HG03108 (cell line): ENCODE measurements around the gene NUP42.
"Not testable (repeated sequence)": the region's sequence is repeated elsewhere in the genome, so short reads cannot be mapped to it uniquely, and the experiment has no call there.

Experiments used
- ATAC-seq: cut with Tn5 transposase; IDR thresholded peaks from one replicate; pipeline ENCODE4 v1.9.1; 2021; ENCODE audit warnings: moderate library complexity; ENCODE audit not compliant: unreplicated experiment

NUP42 gene

DNA sequence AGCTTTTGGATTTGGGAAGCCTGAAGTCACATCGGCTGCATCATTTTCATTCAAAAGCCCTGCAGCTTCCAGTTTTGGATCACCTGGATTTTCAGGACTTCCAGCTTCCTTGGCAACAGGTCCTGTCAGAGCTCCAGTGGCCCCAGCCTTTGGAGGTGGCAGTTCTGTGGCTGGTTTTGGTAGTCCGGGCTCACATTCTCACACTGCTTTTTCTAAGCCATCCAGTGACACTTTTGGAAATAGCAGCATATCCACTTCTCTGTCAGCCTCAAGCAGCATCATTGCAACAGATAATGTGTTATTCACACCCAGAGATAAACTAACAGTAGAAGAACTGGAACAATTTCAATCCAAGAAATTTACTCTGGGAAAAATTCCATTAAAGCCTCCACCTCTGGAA lies 18.5 kb downstream of the NUP42 start:
- ATAC-seq: no peak

DNA sequence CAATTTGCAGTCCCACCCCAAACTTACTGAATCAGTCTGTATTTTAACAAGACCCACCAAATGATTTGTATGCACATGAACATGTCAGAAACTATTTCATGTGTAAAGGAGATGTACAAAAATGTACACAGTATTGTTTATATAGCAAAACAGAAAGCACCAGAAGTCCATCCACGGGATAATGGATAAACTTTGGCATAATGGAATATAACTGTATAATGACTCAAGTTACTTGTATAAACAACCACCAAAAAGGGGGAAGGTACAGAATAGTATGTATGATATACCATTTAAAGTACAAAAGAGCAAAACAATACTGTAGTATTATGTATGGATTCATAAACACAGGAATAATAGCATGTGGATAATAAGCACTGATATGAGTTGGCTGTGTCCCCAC lies 22.4 kb downstream of the NUP42 start:
- ATAC-seq: no peak

DNA sequence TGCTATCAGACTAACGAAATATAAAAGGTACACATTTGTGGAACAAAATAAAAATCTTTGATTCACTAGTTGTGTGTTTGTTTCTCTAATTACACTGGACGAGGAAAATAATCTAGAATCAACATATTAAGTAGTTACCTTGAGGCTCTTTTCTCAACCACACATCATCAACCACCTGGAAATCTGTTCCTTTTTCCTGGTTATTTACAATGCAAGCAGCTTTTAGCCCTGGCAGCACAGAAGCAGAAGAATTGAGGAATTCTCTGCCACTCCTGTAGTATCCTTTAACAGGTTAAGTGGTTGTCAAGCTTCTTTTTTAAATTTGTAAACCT lies 23.7 kb downstream of the NUP42 start:
- no peak for ATAC-seq

DNA sequence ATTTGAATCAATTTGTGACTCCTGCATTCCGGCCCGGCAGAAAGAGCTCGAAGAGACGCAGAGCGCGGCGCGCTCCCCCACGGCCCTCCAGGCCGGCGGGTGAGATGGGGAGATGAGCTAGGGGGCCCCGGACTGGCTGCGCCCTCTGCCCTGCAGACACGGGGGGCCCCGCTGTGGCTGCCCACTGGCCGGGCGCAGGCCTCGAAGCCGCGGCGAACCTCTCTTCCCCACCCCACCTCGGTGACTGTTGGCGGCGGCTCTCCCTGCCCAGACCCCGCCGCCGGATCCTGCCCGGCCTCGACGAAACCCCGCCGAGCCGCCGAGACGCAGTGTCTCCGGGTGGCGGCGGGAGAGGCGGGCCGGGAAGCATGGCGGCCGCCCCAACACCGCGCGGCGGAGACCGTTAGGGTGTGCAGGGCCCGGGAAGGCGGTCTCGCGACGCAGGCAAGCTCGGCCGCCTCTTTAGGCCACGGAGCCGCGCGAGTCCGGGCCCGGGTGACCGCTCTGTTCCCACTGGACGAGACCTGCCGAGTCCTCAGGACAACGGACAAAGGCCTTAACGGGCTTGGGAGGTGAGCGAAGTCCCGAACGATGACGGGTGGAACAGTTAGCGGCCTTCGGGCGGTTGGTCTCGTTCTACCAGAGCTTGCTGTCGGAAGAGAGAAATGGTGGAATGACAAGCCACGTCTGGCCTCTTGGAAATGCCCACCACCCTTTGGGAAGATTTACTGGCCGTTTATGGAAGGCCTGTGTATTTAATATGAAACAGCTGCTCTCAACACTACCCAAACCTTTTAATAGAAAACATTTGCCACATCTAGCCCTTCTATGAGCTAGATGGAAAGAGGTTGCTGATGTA lies 24.3 kb downstream of the NUP42 start:
- no peak for ATAC-seq

DNA sequence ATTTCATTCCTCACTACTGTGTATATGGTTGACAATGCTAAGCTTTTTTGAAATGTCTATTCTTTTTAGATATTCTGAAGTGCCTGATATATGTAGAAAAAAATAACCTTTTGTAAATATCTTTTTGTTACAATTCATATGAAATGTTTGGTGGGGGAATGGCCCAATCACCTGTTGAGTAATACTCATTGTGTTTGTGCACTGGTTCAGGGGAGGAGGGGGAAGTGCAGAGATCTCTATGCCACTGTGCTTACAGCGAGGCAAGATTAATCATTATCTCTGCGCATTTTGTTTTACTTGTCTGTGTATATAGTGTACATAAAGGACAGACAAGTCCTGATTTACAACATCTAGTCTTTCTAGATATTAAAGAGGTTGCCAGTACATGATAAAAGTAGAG lies 25.2 kb downstream of the NUP42 start:
- ATAC-seq: no peak

DNA sequence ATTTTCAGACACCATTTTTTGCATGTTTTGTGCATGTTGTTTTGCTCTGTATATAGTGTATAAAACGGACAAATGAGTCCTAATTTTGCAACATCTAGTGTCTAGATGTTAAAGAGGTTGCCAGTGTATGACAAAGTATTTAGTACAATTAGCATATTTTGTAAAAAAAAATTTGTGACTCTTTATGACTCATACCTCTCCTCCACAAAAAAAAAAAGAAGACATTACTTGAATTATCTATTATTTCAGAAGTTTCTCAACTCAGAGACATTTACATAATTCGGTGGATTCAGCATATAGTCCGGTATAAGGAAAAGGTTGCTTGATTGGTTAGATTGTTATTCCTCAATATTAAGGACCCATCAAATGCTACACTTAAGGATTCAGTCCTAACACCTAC lies 26.0 kb downstream of the NUP42 start:
- ATAC-seq: no peak

DNA sequence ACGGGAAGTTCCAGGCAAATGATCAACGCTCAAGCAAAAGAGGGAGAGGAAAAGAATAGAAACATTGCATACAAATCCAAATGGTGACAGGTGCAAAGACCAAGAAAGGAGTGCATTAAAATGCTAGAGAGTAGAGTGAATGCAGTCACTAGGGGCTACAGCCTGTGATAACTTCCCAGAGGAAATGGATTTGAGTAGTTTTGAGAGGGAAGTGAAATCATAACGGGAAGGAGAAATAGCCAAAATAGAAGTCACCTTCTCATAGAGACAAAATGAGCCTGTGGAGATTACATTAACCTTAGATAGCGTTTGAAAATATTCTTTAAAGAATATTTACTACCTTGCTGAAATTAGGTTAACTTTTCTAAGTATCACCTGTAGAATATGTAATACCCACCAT lies 26.5 kb downstream of the NUP42 start:
- no peak for ATAC-seq

DNA sequence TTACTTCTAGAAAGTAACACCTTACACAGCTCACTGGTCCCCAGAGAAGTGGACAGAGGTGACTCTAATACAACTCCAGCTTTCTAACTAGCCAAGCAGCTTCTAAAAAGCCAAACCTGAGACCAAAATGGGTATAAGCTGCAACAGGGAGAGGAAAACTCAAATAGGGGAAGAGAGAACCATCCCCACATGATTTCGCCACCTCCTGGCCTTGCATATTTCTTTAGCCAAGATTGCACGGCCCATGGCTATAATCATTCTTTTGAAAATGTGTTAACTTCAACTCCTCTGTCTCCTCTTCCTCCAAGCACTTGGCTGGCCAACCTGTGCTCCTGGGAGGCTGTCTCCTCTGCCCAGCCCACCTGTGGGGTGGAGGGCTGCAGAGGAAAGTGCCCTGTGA lies 28.7 kb downstream of the NUP42 start:
- ATAC-seq: no peak

DNA sequence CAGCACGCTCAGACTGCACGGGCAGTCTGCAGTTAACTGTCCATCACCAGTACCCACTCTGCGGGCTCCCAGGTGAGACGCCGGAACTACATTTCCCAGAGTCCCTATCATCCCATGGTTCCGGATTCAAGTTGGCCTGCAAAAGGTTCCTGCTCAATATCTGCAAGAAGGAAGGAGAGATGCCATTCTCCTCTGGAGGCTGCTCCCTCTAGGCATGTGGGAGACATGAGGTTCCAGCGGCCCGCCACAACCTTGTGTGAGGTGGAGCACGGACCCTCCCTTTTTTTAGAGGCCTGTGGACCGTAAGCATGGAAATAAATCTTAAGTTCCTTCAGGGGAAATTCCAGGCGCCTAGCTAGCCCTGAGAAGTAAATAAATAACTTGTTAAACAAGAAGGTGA lies 29.7 kb downstream of the NUP42 start:
- no peak for ATAC-seq

DNA sequence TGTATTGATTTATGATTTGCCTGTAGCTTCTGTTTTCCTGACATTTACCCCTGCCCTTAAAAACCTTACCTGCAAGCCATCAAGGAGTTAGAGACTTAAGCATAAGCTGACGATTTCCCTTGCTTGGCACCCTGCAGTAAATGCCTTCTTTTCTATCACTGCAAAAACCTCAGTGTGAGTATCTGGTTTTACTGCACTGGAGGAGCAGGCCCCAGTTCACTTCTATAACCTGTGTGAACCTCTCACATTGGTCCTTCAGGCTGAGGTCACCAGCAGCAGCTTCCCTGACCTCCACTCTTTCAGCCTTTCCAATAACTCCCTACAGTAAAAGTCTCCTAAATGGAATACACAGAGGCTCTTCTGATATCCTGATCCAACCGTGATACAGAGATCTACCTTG lies 30.5 kb downstream of the NUP42 start:
- no peak for ATAC-seq

DNA sequence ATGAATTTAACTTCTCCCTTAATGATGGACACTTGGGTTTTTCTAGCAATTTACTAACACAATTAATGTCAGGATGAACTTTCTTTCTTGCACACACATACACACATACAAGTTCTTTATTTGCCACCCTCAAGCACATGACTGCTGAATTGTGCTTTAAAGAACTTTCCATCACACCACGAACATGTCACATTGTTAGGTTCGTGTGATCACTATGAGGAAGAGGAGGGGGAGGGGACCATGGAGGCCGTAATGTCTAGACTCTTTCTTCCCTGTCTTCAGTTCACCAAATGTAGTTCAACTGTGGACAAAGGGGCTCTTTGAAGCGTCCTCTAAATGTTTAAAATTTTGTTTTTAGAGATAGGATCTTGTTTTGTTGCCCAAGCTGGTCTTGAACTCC lies 31.0 kb downstream of the NUP42 start:
- no peak for ATAC-seq

DNA sequence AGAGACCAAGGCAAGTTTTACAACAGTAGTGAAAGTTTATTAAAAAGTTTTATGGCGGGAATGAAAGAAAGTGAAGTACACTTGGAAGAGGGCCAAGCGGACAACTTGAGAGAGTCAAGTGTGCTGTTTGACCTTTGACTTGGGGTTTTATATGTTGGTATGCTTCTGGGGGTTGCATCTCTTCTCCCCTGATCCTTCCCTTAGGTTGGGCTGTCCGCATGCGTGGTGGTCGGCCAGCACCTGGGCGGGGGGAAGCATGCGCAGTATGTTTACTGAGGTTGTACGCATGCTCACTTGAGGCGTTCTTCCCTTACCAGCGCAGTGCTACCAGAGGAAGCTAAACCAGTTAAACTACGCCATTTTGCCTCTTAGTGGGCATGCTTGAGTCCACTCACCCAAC lies 31.9 kb downstream of the NUP42 start:
- ATAC-seq: no peak

DNA sequence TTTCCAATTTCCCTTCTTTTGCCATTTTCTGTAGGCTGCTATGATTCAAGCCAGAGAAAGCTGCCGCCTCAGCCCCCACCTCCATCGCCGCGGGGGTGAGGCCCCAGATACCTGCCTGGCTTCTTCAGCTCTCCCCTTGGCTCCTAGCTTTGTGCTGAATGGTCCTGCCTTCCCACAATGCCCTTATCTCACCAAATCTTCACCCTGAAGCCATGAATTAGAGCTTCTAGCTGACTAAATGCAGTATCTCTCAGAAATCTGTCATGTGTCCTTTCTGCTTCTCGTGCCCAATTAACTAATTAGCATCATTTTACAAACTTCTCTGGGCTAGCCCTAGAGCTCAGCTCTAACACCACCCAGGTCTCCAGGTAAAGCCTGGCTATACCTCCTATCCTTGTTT lies 32.6 kb downstream of the NUP42 start:
- ATAC-seq: no peak

DNA sequence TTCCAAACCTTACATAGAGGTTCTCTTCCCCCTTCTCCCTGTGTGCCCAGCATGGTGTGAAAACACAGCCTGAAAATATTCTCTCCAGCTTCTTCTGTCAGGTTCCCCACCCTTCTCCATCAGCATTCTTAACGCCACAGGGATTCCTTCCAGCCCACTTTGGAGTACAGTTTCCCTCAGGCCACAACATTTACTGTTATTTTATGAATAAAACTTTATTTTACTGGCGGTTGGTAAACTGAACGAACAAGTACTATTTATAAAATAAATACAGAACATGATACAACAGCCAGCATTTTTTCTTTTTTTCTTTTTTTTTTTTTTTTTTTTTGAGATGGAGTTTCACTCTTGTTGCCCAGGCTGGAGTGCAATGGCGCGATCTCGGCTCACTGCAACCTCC lies 33.1 kb downstream of the NUP42 start:
- ATAC-seq: no peak

DNA sequence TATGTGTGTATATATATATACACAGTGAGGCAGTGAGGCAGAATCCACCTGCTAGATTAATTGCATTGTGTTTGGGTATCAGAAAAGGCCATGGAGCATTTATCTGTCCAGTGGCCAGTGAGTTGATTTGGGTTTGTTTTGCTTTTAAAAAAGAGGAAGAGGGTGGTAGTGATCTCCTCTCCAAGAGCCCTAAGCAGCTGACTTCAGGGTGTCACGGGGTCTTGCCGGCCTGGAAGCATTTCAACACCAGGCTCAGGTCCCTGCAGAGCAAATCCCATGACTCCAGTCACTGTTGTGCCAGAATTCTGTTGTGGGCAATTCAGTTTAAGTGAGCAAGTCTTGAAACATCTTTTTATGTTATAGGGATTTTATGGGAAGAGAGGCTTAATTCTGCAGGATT lies 34.2 kb downstream of the NUP42 start:
- no peak for ATAC-seq

DNA sequence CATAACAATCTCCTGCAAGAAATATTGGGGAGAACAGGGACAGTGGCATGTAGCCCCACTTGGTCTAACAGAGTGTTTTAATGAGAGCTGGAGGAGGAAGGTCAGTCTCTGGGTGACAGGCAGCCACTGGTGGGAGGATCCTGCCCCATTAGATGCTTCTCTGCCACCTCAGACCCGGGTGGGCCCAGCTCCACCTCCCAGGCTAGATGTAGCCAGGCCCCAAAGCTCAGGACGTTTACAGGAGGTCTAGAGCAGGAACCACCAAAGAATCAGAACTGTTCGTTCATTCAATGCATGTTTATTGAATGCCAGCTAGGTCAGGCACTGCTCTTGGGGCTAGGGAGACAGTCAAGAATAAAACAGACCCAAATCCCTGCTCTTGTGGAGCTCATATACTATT lies 36.3 kb downstream of the NUP42 start:
- ATAC-seq: no peak

DNA sequence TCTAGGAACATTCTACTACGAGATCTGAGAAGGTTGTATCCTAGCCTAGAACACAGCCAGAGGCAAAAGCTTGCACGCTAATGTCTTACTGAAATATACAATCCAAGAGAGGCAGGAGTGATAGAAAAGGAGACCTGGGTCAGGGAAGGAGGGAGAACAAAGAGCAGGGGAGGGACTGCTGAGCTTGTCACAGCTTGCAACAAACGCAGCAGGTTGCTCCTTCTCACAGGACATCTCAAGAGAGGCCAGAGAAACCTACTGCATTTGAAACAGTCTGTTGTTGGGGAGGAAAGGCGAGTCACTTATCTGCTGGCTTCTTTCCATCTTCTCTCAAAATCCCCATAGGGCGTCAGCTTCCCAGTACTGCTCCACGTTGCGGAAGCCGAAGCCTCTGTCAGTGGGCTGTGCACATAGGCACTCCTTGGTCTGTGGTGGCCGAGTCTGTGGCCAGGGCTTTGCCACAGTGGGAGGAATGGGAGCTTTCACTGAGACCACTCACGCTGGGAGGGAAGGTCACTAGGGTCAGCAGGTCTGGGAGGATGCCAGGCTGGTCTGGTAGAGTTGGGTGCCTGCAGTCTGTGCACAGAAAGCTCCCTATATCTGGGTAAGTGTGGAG lies 39.0 kb downstream of the NUP42 start:
- no peak for ATAC-seq

DNA sequence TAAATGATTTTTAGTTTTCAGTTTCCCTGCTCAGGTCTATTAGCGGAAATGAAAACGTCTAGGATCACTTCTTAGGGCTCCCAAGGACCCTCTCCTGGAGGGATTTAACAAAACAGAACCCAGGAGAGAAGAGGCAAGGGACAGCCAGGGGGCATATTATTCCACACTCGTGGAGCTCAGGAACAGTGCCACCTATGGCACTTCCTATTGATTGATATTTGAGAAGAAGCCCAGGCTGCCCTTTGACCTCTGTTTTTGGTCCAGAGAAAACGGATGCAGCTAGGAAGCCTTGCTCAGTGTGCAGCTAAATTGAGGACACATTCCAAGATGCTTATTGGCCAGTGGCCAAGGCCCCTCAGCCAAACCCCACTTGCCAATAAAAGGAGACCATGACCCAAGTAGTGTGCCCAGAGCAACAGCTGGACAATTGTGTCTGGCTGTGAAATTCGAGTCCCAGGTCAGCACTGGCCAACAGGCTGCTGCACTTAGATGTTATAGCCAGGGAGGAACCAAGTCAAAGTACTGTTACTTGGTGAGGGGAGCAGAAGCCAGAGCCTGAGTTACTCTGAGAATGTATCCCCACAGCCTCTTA lies 40.7 kb downstream of the NUP42 start:
- ATAC-seq: no peak

DNA sequence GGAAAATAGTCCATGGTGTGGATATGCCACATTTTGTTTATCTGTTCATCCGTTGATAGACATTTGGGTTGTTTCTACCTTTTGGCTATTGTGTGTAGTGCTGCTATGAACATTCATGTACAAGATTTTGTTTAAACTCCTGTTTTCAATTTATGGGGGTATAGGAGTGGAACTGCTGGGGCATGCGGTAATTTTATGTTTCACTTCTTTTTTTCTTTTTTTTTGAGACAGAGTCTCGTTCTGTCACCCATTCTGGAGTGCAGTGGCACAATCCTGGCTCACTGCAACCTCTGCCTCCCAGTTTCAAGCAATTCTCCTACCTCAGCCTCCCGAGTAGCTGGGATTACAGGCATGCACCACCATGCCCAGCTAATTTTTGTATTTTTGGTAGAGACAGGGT lies 42.5 kb downstream of the NUP42 start:
- ATAC-seq: not testable (repeated sequence)

DNA sequence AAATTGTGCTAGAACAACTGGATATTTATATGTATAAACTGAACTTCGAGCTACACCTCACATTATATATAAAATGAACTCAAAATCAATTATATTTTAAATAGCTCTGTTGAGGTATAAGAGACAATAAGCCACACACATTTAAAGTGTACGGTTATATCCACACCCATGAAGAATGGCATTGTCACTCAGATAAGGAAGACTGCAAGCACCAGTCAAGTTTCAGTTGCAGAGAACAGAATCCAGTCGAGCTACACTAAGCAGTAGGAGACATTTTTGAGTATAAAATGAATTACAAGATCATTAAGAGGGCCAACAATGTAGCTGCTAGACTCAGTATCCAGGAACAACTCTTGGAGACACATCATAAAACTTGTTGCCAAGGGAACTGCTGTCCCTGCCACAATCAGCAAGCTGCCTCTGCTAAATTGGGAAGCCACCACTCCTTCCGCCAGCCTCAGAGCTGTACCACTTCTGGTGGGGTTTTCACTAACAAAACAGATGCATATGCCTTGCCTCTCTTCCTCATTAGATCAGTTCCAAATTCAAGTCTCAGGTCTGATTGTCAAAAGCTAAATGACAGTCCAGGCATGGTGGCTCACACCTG lies 45.1 kb downstream of the NUP42 start:
- no peak for ATAC-seq

DNA sequence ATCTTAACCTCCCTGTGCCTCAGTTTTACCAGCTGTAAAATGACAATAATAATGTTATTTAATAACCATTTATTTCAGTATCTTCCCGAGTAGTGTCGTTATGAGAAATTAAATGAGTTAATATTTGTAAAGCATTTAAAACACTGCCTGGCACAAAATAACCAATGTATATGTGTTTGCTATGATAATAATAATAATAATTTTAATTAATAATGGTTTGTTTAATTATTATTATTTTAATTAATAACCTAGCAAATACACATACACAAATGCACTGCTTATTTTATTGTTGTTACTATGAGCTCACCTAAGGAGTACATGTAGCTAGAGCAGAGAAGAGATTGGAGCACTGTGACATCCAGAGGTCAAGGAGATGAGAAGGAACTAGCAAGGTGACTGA lies 46.6 kb downstream of the NUP42 start:
- ATAC-seq: no peak

DNA sequence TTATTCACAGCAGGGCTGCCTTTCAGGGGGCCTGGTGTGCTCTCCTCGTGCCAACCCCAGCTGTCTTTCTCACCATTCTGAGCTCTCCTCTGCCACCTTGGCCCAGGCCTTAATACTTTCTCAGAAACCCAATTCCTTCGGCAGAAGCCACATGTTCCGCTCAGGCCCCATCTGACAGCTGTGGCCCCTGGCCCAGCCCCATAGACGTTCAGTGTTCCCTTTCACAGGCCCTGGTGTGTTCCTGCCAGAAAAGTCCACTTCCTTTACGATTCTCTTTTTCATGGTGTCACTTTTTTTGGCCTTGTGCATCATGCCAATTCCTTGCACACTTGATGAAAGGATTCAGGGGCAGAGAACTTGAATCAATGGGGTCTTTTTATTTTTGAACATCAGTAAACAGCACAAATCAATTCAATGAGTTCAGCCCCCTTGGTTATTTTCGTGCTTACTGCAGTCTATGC lies 48.8 kb downstream of the NUP42 start:
- no peak for ATAC-seq
